Measurements from ENCODE around the gene FCGR3A.
"Not testable (repeated sequence)": the region's sequence is repeated elsewhere in the genome, so short reads cannot be mapped to it uniquely, and the experiment has no call there.

FCGR3A gene

DNA sequence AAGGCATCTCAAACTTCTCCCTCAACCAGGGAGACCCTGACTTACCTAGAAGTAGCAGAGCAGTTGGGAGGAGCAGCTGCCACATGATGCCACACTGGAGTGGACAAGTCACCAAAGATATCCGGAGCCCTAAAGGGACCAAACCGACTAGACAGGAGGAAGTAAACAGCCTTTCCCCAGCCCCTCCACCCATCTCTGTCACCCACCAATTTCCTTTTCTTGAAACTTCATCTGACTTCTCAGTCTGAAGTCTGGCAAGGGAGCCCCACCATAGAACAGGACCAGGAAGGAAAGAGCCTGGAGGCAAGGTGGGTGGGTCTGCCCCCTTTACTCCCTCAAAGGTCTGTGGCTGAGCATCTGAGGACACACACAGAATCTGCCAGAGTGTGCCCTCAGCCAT, at the start of gene FCGR3A:
Gene FCGR3A, minus strand, starts transcription at position 167 of the 400 bp plus-strand sequence. Its CDS starts 82 bp downstream, at position 85.
- H3K4me3 ChIP-seq, result no peak within 1 kb of the TSS
- no peaks in the 10 kb centered on the region for H3K36me3 ChIP-seq
- no peak within 1 kb of the TSS for H3K4me2 ChIP-seq
- H4K20me1 ChIP-seq, result no peaks in the 10 kb centered on the region
- H3K9me3 ChIP-seq, result no peaks in the 10 kb centered on the region
- no peak within 1 kb of the TSS for H3K9ac ChIP-seq
- H3K4me1 ChIP-seq, result no peaks in the 10 kb centered on the region
- H3K27me3 ChIP-seq, result no peaks in the 10 kb centered on the region
- no peak within 1 kb of the TSS for H3K27ac ChIP-seq
- TF ChIP-seq Cebpa-rat (IDR thresholded peaks at IDR 0.05), result no peak

DNA sequence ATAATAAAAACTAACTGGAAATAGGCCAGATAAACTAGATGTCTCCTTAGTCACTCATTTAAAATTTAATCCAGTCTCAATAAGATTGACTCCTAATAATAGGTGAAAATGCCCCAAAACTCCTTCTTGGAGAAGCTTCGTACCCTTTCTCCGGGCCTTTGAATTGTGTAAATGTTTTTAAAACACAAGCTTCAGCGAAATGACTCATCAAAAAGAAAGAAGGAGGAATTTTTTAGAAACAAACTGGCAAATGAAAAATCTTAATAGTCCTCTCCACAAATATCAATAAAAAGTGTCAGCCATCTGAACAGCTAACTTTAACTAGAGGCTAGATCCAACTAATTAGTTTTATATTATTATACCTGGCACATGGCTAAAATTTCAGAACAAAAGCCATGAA, 47.5 kb upstream of the FCGR3A start:
- not testable (repeated sequence) for H4K20me1 ChIP-seq, H3K27me3 ChIP-seq, H3K9ac ChIP-seq, H3K9me3 ChIP-seq, H3K4me1 ChIP-seq, H3K36me3 ChIP-seq, H3K4me2 ChIP-seq, H3K27ac ChIP-seq, H3K4me3 ChIP-seq

DNA sequence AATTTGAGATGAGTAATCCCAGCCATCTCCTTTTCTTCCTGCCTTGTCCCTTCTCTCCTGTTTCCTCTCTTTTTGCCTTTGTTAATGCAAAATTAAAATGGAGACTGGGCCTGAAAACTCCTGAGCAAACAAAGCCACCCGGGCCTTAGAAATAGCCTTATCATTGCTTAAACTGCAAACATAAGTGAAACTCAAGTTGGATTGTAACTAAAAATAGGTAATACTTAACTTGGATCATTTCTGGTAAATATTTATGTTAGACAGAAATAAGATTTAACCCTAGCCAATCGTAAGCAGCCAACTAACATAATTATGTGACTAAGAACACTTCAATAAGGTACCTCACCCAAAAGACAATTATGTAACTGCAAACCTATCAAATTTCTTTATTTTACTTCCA, 46.0 kb upstream of the FCGR3A start:
- not testable (repeated sequence) for H3K9me3 ChIP-seq, H3K36me3 ChIP-seq, H3K4me1 ChIP-seq, H3K4me2 ChIP-seq, H3K9ac ChIP-seq, H3K4me3 ChIP-seq, H3K27me3 ChIP-seq, H3K27ac ChIP-seq, H4K20me1 ChIP-seq

DNA sequence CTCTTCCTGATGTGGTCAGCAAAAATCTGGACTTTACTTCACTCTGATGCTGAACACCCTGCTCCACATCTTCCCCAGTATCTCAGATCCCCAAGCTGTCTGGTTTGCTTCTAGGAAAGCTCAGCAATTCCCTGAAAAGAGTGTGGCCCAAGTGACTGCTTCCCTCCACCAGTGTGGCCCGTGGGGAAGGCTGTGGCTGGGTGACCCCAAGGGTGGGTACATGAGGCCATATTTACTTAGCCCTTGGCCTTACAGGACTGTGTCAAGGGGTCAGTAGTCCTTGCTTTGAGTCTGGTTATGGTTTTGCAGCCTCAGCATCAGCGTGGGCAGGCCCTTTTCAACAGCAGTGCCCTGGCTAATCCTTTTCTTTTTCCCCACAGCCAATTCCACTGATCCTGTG, 45.6 kb upstream of the FCGR3A start:
- H3K27ac ChIP-seq, H3K36me3 ChIP-seq, H3K4me3 ChIP-seq, H3K27me3 ChIP-seq, H3K4me2 ChIP-seq, H3K9me3 ChIP-seq, H3K9ac ChIP-seq, H4K20me1 ChIP-seq, H3K4me1 ChIP-seq: not testable (repeated sequence)

DNA sequence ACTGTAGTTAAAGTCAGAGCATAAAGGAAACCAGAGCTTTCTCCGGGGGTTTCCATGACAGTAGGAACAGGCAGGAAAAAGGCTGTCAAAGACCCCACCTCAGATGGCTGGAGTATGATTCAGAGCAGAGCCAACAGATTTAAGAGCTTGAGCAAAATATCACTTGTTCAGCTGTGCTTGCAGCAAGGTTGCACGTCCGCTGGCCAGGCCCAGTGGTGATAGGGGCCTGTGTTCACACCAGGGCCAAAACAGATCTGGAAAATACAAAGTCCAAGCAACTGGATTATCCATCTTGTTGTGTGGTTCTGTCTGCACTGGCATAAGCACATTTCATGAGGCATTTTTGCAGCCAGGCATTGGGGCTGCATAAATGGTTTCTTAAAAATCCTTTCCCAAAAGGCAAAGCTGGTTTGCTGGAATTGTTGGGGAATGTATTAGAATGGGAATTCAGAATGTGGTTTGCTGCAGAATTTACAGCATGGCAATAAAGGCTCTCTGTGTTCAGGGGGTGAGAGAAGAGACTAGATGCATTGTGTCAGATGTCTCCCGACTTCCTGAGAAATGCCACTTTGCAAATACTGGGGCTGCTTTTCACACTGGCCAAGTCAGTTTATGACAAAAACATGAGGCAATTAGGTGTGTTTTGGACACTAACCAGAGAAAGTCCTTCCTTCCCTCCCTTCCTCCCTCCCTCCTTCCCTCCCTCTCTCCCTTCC, 44.8 kb upstream of the FCGR3A start:
- H3K27me3 ChIP-seq, H3K9ac ChIP-seq, H3K4me3 ChIP-seq, H3K4me2 ChIP-seq, H3K9me3 ChIP-seq, H3K27ac ChIP-seq, H3K4me1 ChIP-seq, H3K36me3 ChIP-seq, H4K20me1 ChIP-seq: not testable (repeated sequence)

DNA sequence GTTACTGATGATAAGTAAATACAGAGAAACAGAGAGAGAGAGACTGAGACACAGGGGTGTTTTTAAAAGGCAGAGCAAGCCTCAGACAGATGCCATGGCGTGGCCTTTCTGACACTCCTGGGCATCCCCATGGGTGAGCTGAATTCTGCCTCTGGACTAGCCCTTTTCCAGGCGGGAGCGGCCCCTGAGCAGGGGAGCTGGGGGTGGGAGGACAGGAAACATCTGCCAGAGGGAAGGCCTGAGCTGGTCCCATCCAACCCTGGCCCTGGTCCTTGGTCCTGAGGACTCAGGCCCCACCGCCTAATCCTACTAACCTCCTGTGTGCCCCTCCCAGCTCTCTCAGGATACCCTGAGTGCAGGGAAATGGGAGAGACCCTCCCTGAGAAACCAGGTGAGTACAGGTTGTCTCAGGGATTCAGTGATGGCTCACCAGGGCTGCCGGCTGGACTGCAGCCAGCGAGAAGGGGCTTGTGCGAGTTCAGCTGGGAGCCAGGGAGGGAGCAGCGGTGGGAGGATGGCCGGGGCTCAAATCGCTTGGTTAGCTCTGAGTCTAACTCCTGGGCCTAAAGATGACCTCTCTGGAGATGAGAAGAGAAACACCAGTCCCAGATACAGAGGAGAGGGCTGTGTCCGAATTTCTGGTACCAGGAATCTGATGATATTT, 43.6 kb upstream of the FCGR3A start:
- not testable (repeated sequence) for H3K36me3 ChIP-seq, H3K4me2 ChIP-seq, H4K20me1 ChIP-seq, H3K9ac ChIP-seq, H3K4me1 ChIP-seq, H3K9me3 ChIP-seq, H3K4me3 ChIP-seq, H3K27me3 ChIP-seq, H3K27ac ChIP-seq

DNA sequence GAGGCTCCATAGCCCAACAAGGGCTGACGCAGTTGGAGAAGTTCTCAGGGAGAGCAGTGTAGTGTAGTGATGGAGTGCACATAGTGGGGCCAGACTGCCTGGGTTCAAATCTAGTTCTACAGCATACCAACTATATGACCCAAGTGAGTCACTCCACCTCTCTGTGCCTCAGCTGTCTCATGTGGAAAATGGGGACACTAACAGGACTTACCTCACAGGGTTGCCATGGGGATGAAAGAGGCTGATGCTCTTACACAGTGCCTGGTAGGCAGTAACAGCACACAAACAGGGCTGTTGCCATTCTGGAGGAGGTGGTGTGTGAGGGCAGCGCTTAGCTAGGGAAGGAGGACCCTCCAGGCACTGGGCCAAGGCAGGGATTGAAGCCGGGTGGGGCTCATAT, 43.0 kb upstream of the FCGR3A start:
- H3K27ac ChIP-seq, H3K4me1 ChIP-seq, H3K36me3 ChIP-seq, H4K20me1 ChIP-seq, H3K9ac ChIP-seq, H3K4me2 ChIP-seq, H3K9me3 ChIP-seq, H3K4me3 ChIP-seq, H3K27me3 ChIP-seq: not testable (repeated sequence)

DNA sequence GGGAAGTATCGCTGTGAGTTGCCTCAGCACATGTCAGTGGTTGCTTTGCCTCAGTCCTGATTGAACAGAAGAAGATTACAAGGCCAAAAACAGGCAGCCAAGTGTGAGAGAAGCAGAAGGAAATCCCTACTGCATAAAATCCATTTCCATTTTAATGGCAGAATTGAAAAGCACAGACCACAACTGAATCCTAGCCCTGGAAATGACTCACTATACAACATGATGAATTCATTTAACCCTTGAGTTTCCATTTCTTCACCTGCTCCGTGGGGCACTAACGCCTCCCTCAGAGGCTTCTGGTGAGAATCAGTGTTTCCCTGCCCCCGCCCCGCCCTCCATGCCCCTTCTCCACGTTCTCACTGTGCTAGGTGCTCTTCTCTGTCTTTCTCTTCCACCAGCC, 40.3 kb upstream of the FCGR3A start:
- H3K4me3 ChIP-seq, H3K27ac ChIP-seq, H3K9ac ChIP-seq, H3K4me1 ChIP-seq, H3K27me3 ChIP-seq, H4K20me1 ChIP-seq, H3K36me3 ChIP-seq, H3K4me2 ChIP-seq, H3K9me3 ChIP-seq: not testable (repeated sequence)

DNA sequence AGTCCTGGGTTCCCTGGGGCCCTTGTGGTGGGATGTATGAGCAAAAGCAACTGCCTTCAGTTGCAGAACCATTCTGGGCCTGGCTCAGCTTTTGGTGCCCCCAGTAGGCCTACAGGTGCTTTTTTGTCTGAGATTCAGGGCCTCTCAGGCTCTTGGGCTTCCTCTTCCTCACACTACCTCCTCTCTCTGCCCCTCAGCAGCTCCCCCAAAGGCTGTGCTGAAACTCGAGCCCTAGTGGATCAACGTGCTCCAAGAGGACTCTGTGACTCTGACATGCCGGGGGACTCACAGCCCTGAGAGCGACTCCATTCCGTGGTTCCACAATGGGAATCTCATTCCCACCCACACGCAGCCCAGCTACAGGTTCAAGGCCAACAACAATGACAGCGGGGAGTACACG, 39.7 kb upstream of the FCGR3A start:
- not testable (repeated sequence) for H3K9ac ChIP-seq, H3K27me3 ChIP-seq, H3K4me3 ChIP-seq, H3K9me3 ChIP-seq, H3K36me3 ChIP-seq, H3K27ac ChIP-seq, H3K4me2 ChIP-seq, H4K20me1 ChIP-seq, H3K4me1 ChIP-seq

DNA sequence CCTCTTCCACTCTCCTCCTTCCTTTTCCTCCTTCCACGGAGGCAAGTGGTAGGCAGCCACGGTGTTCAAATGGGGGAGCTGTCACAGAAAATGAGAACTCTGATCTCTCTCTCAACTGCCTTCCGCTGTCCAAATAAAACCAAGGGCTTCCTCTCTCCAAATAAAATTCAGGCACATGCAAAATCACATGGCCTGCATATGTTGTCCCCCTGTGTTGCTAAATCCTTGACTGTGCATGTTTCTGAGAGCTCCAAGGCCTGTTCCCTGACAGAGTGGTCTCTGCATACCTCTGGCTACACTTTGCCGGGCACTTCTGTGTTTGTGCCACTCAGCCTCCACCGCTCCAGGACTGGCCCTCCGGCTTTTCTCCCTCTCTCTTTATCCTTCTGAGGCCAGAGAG, 39.0 kb upstream of the FCGR3A start:
- H3K27me3 ChIP-seq, result not testable (repeated sequence)

DNA sequence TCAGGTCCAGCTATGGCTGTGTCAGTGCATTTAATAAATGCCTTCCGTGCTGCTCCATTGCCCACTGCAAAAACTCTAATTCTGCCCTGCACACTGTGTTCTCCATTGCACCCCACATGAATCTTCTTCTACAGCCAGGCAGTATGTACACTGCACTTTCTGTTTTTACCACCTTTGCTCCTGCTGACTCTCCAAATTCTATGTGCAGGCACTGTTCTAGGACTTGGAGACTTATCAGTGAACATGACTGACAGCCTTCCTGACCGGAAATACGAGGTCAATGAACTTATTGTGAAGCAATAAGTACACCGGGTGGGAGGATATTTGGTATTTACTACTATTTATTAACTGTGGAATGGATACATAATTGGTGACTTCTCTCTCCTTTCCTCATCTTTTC, 33.3 kb upstream of the FCGR3A start:
- H3K36me3 ChIP-seq, H3K4me1 ChIP-seq, H3K27ac ChIP-seq, H3K4me2 ChIP-seq, H3K27me3 ChIP-seq, H3K9me3 ChIP-seq, H3K4me3 ChIP-seq, H4K20me1 ChIP-seq, H3K9ac ChIP-seq: not testable (repeated sequence)

More for the DNA sequence above, 39.0 kb upstream of the FCGR3A start:
- H3K27ac ChIP-seq, H3K4me2 ChIP-seq, H3K36me3 ChIP-seq, H3K4me1 ChIP-seq, H4K20me1 ChIP-seq, H3K9me3 ChIP-seq, H3K9ac ChIP-seq, H3K4me3 ChIP-seq: not testable (repeated sequence)

DNA sequence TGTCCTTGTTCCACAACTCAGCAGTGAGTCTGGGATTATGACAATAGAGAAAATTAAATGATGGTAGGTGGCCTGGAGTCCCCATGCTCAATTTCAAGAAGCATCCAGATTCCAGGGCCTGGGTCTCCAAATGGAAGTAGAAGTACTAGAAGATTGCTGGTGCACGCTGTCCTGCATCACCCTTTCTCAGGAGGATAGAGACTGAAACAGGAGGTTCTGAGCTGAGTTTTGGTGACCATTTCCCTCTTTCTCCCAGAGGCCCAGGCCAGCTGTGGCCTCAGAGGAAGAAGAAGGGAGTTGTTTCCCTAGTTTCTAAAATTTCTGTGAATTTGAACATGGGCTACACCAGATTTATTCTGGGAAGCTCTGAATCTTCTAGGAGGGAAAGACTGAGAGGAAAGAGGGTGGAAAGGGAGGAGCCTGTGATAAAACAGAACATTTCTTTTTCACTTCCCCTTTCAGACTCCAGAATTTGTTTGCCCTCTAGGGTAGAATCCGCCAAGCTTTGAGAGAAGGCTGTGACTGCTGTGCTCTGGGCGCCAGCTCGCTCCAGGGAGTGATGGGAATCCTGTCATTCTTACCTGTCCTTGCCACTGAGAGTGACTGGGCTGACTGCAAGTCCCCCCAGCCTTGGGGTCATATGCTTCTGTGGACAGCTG, 31.4 kb upstream of the FCGR3A start:
- H3K9me3 ChIP-seq, H3K27me3 ChIP-seq, H4K20me1 ChIP-seq, H3K36me3 ChIP-seq, H3K4me2 ChIP-seq, H3K4me1 ChIP-seq, H3K9ac ChIP-seq, H3K4me3 ChIP-seq, H3K27ac ChIP-seq: not testable (repeated sequence)

DNA sequence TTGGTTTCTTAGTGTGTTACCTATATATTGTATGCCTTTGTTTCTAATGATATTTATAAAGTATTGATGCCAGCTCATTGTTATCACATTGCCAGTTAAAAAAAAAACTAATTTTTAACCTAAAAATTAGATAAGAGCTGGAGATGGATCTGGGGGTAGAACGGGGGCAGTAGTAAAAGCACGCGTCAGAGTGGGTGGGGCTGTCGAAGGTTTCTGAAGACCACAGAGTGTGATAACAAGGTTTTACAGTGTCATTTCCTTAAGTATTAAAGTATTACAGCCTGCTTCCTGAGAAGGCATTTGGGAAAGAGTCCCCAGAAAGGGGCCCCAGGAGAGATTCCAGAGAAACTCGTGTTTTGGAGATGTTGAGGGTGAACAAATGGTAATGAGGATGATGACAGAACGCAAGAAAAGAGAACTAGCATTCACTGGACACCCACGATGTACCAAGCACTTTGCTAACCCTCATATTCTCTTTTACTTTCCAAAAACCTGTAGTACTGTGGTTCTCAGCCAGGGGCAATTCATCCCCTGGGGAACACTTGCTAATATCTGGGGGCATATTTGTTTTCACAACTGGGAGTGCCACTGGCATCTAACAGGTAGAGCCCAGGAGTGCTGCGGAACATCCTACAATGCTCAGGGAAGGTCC, 30.4 kb upstream of the FCGR3A start:
- H3K4me2 ChIP-seq, H3K27me3 ChIP-seq, H4K20me1 ChIP-seq, H3K36me3 ChIP-seq, H3K27ac ChIP-seq, H3K9me3 ChIP-seq, H3K9ac ChIP-seq, H3K4me3 ChIP-seq, H3K4me1 ChIP-seq: not testable (repeated sequence)

DNA sequence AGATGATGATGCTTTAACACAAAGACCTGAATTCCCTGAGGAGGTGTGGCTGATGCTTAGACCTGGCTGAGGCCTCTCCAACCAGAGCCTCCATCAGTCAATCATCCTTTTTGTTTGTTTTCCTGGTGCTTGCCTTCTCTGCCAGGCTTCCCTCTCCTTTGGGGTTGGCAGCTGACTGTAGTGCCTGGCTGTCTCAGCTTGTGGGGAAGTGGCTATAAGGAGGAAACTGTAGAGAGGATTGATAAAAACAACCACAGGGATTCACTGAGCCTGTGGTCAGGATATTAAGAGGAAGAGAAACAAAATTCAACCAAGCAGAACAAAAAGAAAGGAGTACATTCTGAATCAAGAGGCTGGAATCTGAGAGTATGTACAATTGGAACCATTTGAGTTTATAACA, 27.1 kb upstream of the FCGR3A start:
- H4K20me1 ChIP-seq, H3K4me1 ChIP-seq, H3K36me3 ChIP-seq, H3K4me3 ChIP-seq, H3K9ac ChIP-seq, H3K4me2 ChIP-seq, H3K27me3 ChIP-seq, H3K27ac ChIP-seq, H3K9me3 ChIP-seq: not testable (repeated sequence)
